RCC 7860 (cell line): ENCODE results near the gene CD248.

Experiments used
- DNase-seq: peaks from one replicate; pipeline ENCODE4 v3.0.0-alpha.2; 2015; ENCODE audit warnings: low spot score
- FAIRE-seq: peaks from 2 replicates; lab custom pipeline; 2012; peaks lifted over from hg19 to GRCh38; lab: Jason Lieb, UNC

Gene CD248

DNA sequence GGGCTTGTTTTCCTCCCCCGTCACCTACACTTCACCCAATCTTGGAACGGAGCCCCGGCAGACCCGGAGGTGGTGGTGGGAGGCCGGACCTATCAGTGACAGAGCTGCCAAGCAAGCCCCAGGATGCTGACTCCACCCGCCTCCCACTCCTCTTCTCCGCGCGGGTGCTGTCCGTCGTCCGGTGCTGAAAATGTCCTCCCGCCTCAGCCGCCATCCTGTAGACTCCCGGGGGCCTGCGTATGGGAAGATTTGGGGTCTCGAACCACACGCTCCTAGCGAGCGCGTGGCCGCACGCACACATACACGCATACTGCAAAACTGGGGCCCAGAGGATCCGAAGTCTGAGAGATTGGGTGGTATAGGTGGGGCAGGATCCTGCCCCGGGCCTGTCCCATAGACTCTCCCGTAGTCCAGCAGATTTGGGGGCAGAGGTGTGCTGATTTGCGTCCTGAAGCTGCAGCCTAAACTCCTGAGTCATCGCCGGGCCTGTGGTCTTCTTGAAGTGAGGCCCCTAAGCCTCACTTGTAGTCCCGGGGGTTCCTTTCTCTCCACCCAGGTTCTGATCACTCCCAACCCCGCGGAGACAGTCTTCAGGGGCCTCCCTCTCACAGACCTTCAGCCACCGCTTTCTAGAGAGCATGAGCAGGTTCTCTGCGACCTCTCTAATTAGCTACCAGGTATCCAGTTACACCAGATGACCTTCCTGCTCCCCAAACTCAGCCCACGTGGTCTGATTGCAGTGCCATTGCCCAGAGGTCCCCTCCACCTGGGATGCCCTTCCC is 27.1 kb downstream of the CD248 start:
- FAIRE-seq, result no peak
- no peak for DNase-seq

GRCh38 chr11:66288671-66289547 is 27.9 kb downstream of the CD248 start, which contains the start of gene YIF1A:
TSS of gene YIF1A (minus strand) at chr11:66289143. CDS start at chr11:66288985, 158 bp downstream.
- peak; percentile 87 for FAIRE-seq
- DNase-seq, result peak; percentile 98

DNA sequence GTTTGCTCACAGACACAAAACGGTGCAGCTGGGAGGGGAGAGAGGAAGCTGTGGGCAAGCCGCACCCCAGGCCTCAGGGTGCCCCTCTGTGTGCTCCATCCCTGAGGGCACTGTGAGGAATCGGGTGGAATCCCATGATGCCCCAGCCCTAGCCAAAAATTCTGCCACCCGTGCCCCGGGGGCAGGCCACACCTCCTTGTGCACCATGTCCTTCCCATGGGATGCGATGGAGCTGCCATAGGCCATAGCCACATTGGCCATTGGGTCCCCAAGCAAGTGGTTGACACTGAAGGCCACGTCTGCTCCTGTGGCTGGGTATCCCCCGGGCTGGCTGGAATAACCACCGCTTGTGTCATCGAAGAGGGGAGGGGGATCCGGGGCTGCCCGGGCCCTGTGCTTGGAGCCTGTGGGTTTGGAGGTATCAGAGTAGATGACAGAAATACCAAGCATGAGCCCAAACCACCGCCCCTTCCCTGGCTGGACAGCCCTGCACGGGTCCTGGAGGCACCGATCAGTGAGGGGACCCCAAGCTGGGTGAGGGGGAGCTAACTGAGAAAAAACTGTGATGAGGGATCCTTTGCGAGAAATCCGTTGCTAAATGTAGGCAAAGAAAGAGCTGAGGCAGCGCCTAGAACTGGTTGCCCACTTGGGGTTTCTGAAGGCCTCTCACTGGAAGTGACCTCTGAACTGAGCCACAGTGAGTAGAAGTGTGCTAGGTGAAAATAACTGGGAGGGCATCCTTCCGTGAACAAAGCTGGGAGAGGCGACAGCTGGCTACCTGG is 28.8 kb downstream of the CD248 start:
- no peak for FAIRE-seq
- DNase-seq, result no peak

DNA sequence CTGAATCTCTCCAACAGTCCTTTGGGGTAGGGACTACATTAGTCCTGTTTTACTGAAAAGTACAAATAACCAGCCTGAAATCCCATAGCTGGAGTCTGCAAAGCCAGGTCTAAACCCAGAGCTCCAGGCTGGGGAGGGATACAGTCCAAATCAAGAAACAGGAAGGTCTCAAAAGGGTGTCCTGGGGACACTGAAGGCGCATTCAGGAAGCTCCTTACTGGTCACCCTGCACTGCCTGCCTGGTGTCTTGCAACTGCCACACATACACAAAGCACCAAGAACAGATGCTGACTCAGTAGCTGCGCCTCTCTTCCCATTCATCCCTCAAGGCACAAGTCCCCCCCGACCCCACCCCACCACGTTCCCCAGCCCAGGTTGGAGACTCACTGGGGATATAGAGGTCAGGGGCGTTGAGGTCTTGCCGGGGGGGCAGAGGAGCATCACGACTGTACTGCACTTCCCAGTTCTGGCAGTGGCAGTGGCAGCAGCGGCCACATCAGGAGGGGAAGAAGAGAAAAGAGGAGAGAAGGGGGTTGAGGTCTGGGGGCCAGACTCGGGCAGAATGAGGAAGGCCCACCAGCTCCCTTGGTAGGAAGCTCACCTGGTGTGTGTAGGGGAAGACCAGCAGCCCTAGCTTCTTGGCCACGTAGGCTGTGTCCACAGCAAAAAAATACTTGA is 29.5 kb downstream of the CD248 start:
- DNase-seq, result no peak
- FAIRE-seq, result no peak

DNA sequence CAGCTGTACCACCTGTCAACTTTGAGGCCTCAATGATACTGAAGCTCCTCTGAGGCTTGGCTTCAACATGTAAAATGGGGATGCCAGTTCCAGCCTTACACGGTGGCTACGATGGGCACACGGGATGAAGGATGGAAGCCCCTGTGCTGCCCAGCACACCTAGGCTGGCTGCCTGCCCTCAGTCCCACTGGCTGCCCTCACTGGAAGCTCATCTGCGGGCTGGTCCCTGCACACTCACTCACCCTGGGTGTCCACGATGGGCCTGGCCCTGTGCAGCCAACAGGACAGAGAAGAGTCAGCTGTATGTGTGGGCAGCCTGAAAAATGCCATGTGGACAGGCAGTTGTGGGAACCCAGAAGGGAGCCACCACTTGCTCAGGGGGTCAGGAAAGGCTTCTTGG is 30.1 kb downstream of the CD248 start:
- FAIRE-seq, result no peak

DNA sequence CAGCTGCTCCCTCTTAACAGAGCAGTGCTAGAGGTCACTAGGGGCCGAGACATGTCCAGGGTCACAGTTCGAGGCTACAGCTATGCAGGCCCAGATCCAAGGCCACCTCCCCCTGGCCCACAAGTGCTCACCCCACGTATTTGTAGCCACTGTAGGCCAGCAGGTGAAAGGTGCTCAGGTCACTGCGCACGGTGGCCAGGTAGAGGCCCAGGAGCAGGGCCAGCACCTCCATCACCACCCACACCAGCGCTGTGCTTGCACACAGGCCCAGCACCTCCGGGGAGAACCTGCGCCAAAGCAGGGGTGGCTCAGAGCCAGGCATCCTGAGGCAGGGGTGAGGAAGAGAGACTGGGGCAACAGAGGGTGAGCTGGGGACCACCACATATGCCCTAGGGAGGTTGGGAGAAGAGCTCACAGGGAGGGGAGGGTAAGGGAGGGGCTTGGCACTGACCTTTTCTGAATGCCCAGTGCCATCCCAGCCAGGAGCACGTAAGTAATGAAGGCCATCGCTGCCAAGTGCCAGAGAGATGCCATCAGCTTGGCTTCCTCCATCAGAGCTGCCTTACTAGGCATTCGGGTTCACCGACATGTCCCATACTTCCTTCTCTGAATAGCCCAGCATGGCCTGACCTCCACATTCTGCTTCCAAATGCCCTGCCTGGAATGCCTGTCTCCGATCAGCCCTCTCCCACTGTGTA is 31.4 kb downstream of the CD248 start:
- no peak for FAIRE-seq

More for the DNA sequence above, 30.1 kb downstream of the CD248 start:
- no peak for DNase-seq

GRCh38 chr11:66284526-66285078 is 32.2 kb downstream of the CD248 start:
- FAIRE-seq, result no peak

More for the DNA sequence above, 31.4 kb downstream of the CD248 start:
- DNase-seq, result no peak

GRCh38 chr11:66283461-66284105 is 33.3 kb downstream of the CD248 start:
- no peak for DNase-seq
- no peak for FAIRE-seq

More at GRCh38 chr11:66284526-66285078, 32.2 kb downstream of the CD248 start:
- DNase-seq, result no peak

DNA sequence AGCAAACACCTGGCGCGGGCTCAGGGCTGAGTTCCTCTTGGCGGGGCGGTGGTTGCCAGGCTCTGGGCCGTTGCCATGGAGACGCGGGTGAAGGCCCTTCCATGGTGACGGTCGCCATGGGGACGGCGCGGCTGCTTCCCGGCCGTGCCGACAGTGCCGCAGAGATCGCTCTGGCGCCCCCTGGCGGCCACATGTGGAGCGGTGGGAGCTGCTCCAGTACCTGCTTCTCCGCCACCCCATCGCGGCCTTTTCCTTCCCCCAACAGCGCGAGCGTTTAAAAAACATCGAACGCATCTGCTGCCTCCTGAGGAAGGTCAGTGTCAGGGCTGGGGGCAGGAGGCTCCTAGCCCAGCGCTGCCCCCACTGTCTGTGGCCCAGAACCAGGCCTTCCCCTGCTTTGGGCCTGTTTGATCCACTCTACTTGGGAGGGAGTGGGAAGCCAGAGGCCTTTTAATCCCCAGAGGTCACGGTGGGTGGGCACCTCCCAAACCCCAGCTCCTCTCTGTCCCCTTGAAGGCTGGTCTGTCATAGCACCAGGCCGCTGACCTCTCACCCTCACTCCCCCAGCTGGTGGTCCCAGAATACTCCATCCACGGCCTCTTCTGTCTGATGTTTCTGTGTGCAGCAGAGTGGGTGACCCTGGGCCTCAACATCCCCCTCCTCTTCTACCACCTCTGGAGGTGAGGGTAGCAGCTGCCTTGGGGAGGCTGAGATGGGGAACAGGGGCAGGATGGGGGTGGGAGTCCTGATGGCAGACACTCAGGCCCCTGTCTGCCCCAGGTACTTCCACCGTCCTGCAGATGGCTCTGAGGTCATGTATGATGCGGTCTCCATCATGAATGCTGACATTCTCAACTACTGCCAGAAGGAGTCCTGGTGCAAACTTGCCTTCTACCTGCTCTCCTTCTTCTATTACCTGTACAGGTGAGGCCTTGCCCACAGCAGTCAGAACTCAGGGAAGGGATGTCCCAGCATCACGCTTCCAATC is 34.1 kb downstream of the CD248 start:
- FAIRE-seq (no peak), DNase-seq (peak; percentile 85)

GRCh38 chr11:66281776-66282467 is 34.9 kb downstream of the CD248 start:
- DNase-seq (no peak), FAIRE-seq (no peak)

- FAIRE-seq, result no peak
- DNase-seq, result peak; percentile 28
Observed at GRCh38 chr11:66281001-66281400, 35.8 kb downstream of the CD248 start.

DNA sequence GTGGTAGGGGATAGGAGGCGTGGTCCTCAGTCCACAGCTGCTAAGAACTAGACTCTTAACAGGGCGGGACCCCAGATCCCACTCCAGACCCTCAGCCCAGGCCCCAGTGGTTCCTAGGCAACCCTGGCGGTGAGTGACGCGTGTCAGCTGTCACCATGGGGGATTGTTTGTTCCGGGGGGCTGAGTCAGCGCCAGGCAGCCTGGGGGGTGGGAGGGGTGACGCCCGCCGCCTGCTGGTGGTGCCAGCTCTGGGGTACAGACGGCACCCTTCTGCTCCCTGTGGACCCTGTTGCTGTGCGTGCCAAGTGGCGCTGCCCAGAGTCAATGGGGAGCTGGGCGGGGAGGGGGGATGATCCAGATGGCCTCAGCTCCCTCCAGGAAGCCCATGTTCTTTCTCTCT is 36.4 kb downstream of the CD248 start:
- no peak for DNase-seq

GRCh38 chr11:66279092-66279734 is 37.6 kb downstream of the CD248 start:
- FAIRE-seq, result no peak

More for the DNA sequence above, 36.4 kb downstream of the CD248 start:
- FAIRE-seq, result no peak

DNA sequence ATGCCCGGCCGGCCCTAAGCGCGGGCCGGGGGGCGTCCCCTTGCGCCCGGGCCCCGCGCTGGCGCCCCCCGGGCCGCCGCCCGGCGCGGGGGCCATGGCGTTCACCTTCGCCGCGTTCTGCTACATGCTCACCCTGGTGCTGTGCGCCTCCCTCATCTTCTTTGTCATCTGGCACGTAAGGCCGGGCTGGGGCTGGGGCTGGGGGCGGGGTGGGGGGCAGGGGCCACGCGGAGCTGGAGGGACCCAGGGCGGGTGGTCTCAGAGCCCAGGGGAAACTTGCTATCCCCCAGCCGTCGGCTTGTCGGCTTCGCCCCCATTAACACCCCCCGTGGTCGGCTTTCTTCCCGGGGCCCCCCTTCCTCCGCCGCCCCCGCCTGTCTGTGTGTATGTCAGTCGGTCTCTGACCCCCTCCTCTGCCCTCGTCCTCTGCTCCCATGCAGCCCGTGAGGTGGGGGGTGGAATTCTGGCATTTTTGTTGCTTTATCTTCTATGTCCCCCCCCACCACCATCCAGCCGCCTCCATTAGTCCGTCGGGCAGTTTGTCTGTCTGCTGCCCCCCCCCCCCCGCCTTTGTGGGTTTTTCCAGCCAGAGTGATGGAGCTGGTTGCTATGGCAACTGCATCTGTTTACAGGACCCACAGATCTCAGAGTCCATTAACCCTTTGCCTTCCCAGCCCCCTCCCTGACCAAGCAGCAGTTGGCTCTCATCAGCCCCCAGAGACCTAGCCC is 38.3 kb downstream of the CD248 start:
- FAIRE-seq (no peak), DNase-seq (no peak)

More at GRCh38 chr11:66279092-66279734, 37.6 kb downstream of the CD248 start:
- DNase-seq, result no peak

- FAIRE-seq, result no peak
- DNase-seq, result no peak
Observed at GRCh38 chr11:66277471-66278362, 39.1 kb downstream of the CD248 start, which contains the start of gene CNIH2. TSS of gene CNIH2 (plus strand) at chr11:66278175. CDS start at chr11:66278457, 282 bp downstream.
